ENCODE results near the gene FCRL5. TPM values are rescaled to one million over a fixed set of nuclear protein-coding genes. Genes with fewer than 3 reads are reported as not detected.

FCRL5 gene
- total RNA-seq, 1 donor from 2014 or later = not detected

DNA sequence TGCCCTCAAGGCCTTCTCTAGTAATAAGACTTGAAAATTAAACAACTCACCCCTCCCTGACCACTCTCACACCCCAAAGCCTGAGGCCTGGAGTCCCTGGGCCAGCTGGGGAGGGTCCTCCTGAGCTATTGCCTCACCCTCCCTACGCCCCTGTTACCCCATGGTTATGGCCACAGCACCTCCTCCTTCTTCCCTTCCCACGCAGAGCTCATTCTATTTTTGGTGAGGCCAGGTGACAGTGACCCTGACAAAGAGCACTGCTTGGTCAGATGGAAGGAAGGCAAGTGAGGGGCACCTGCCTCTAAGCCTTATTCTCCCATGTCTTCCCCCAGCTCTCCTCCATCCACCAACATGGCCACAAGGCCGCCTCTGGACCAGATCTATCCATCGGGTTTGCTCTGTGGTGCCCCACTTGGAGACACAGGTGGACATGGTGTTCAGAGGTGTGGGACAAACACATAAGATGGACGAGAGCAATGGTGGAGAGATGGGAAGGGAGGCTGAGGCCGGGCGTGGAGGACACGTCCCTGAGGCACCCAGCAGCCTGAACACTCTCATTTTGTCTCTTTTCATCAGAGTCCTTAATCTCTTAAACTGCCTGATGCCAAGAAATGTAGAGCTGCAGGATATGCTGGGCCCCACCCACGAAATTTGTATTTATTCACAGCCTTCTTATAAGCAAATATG is 42.6 kb downstream of the FCRL5 start:
- H3K9ac ChIP-seq (ENCODE audit: low read depth in 1 of 3, low read length in 3 of 3) = no peak overlapping the region

DNA sequence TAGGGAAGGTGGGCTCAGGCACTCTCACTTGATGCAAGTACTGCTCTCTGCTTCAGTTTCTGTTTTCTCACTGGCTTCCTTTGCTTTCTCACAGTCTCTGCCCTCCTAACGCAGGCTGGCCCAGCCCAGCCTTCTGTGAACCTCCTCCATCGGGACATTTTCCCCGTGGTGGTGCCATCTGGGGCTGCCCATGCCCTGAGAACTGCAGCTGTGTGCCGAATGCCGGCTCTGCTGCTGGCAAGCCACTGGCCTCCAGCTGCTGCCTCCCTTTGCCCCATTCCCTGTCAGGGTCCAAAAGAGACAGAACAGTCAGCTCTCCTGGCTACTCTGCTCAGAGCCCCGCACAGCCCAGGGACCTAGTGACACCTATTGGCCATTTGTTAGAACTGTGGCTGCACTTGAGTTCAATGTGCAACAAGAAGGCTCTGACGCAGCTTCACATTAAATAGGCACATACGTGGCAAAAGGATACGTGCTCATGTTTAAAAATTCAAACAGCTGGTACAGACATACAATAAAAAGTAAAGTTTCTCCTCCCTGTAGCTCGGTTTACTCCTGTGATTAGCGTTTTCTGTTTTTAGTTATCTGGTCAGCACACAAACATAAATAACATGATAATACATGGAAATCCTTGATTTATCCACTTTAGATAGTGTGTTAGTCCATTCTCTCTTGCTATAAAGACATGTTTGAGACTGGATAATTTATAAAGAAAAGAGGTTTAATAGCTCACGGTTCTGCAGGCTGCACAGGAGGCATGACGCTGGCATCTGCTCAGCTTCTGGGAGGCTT is 46.6 kb downstream of the FCRL5 start:
- H3K36me3 ChIP-seq (ENCODE audit: control insufficient read depth in 3 of 3, insufficient read depth in 3 of 3, low read length in 3 of 3) = no peaks in the 10 kb centered on the region
- H3K9me3 ChIP-seq (ENCODE audit: control insufficient read depth in 3 of 3, low read length in 3 of 3) = no peaks in the 10 kb centered on the region
- no peak overlapping the region for H3K4me3 ChIP-seq (ENCODE audit: low read length in 3 of 3)
- H3K4me1 ChIP-seq (ENCODE audit: control insufficient read depth in 3 of 3, insufficient read depth in 3 of 3, low read length in 3 of 3) = no peaks in the 10 kb centered on the region
- no peak overlapping the region for H3K27ac ChIP-seq (ENCODE audit: low read depth, low read length)
- peaks cover 0 to 6% (median 0%) of the 10 kb centered on the region in 3 donors for H3K27me3 ChIP-seq (ENCODE audit: control insufficient read depth in 3 of 3, insufficient read depth in 3 of 3, low read length in 3 of 3)
- no peak overlapping the region for H3K9ac ChIP-seq (ENCODE audit: low read depth in 1 of 3, low read length in 3 of 3)

More for the DNA sequence above, 42.6 kb downstream of the FCRL5 start:
- no peaks in the 10 kb centered on the region for H3K4me1 ChIP-seq (ENCODE audit: control insufficient read depth in 3 of 3, insufficient read depth in 3 of 3, low read length in 3 of 3)
- H3K36me3 ChIP-seq (ENCODE audit: control insufficient read depth in 3 of 3, insufficient read depth in 3 of 3, low read length in 3 of 3) = no peaks in the 10 kb centered on the region
- no peak overlapping the region for H3K27ac ChIP-seq (ENCODE audit: low read depth, low read length)
- H3K4me3 ChIP-seq (ENCODE audit: low read length in 3 of 3) = no peak overlapping the region
- no peaks in the 10 kb centered on the region for H3K9me3 ChIP-seq (ENCODE audit: control insufficient read depth in 3 of 3, low read length in 3 of 3)
- H3K27me3 ChIP-seq (ENCODE audit: control insufficient read depth in 3 of 3, insufficient read depth in 3 of 3, low read length in 3 of 3) = peaks cover 0 to 6% (median 0%) of the 10 kb centered on the region in 3 donors

DNA sequence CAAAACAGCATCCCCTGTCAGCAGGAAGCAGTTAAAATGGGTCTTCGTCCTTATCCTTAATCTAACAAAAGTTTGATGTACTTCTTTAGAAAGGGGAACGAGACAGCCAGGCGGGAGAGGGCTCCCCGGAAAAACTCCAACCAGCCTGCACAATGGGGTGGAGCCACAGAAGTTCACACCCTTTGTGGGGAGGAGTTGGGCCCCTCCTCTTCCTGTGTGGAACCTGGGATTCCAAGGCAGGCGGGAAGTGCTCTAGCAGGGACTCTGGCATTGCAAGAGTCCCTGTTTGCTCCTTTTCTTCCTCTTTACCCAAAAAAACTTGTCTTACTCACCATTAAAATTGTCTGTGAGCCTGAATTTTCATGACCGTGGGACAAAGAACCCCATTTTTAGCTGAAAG is 47.7 kb downstream of the FCRL5 start:
- Histone ChIP-seq H3K9ac (ENCODE audit: low read depth in 1 of 3, low read length in 3 of 3) (no peak overlapping the region), H3K9me3 (ENCODE audit: control insufficient read depth in 3 of 3, low read length in 3 of 3) (no peaks in the 10 kb centered on the region), H3K27ac (ENCODE audit: low read depth, low read length) (no peak overlapping the region), H3K36me3 (ENCODE audit: control insufficient read depth in 3 of 3, insufficient read depth in 3 of 3, low read length in 3 of 3) (no peaks in the 10 kb centered on the region), H3K4me1 (ENCODE audit: control insufficient read depth in 3 of 3, insufficient read depth in 3 of 3, low read length in 3 of 3) (no peaks in the 10 kb centered on the region), H3K27me3 (ENCODE audit: control insufficient read depth in 3 of 3, insufficient read depth in 3 of 3, low read length in 3 of 3) (peaks cover 0 to 6% (median 0%) of the 10 kb centered on the region in 3 donors), H3K4me3 (ENCODE audit: low read length in 3 of 3) (no peak overlapping the region)

DNA sequence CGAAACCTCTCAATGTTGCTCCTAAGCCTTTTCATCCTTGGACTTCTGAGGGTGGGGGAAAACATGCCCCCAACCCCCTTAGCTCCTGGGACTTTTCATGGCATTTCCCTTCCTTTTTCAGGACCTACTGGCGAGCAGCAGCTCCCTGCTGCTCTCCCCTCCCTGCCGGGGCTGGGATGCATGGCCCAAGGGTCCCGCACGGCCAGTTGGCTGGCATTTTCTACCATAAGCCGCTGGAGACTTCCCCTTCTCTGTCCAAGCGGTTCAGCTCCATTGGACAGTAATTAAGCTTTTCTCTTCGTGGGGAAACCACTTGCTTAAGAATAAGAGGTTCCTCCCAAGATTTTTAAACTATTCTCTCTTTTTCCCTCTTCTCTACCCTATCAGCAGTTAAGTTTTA is 52.8 kb downstream of the FCRL5 start:
- peaks cover 0 to 2% (median 0%) of the 10 kb centered on the region in 3 donors for H3K27me3 ChIP-seq (ENCODE audit: control insufficient read depth in 3 of 3, insufficient read depth in 3 of 3, low read length in 3 of 3)
- H3K4me3 ChIP-seq (ENCODE audit: low read length in 3 of 3) = no peak overlapping the region
- no peak overlapping the region for H3K9ac ChIP-seq (ENCODE audit: low read depth in 1 of 3, low read length in 3 of 3)
- no peaks in the 10 kb centered on the region for H3K36me3 ChIP-seq (ENCODE audit: control insufficient read depth in 3 of 3, insufficient read depth in 3 of 3, low read length in 3 of 3)
- no peaks in the 10 kb centered on the region for H3K4me1 ChIP-seq (ENCODE audit: control insufficient read depth in 3 of 3, insufficient read depth in 3 of 3, low read length in 3 of 3)
- no peak overlapping the region for H3K27ac ChIP-seq (ENCODE audit: low read depth, low read length)
- no peaks in the 10 kb centered on the region for H3K9me3 ChIP-seq (ENCODE audit: control insufficient read depth in 3 of 3, low read length in 3 of 3)

DNA sequence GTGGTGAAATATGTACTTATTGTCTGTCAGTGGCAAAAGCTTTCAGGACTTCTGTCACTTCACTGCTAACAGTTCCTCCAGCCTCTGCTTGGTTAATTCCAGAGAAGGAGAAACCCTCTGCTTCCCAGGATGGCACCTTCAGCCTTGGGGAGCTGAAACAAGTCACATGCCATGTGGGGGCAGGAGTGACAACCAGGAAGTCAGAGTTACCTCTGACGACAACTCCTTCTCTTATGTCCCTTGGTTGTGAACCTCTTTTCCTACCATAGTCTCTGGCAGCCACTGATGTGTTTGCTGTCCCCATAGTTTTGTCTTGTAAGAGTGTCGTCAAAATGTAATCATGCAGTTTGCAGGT is 53.6 kb downstream of the FCRL5 start:
- Histone ChIP-seq H3K4me3 (ENCODE audit: low read length in 3 of 3) (no peak overlapping the region), H3K4me1 (ENCODE audit: control insufficient read depth in 3 of 3, insufficient read depth in 3 of 3, low read length in 3 of 3) (no peaks in the 10 kb centered on the region), H3K27me3 (ENCODE audit: control insufficient read depth in 3 of 3, insufficient read depth in 3 of 3, low read length in 3 of 3) (peaks cover 0 to 2% (median 0%) of the 10 kb centered on the region in 3 donors), H3K36me3 (ENCODE audit: control insufficient read depth in 3 of 3, insufficient read depth in 3 of 3, low read length in 3 of 3) (no peaks in the 10 kb centered on the region), H3K9me3 (ENCODE audit: control insufficient read depth in 3 of 3, low read length in 3 of 3) (no peaks in the 10 kb centered on the region), H3K27ac (ENCODE audit: low read depth, low read length) (no peak overlapping the region), H3K9ac (ENCODE audit: low read depth in 1 of 3, low read length in 3 of 3) (no peak overlapping the region)

DNA sequence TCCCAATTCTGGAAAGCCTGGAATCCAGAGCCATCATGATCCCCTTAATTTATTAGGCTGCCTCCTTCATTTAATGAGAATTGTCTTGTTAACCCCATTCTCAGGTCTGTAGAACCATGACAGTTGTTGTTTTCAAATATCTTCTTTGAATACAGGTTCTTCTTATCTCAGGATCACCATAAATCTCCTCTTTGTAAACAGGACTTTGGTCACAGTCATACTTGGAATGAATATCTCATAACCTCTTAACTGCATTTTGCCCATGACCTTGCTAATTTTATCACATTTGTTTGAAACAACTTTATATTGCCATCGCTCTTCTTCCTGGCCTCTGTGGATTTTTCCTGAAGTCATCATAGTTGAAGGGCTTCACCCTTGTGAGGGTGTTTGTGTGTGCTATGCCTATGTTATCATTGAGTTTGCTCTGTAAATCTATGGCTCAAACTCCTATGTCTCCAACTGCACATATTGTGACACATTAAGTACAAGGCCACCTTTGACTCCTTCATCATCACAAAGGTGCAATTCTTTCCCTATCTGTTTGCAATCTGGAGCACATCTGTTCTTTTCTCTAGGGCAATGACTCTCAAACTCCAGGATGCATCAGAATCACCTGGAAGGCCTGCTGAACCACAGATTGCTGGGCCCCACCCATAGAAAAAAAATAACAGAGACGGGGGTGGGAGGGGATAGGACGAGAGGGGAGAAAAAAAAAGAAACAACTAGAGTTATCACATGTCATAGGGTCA is 54.2 kb downstream of the FCRL5 start:
- Histone ChIP-seq H3K4me1 (ENCODE audit: control insufficient read depth in 3 of 3, insufficient read depth in 3 of 3, low read length in 3 of 3) (no peaks in the 10 kb centered on the region), H3K27me3 (ENCODE audit: control insufficient read depth in 3 of 3, insufficient read depth in 3 of 3, low read length in 3 of 3) (peaks cover 0 to 2% (median 0%) of the 10 kb centered on the region in 3 donors), H3K36me3 (ENCODE audit: control insufficient read depth in 3 of 3, insufficient read depth in 3 of 3, low read length in 3 of 3) (no peaks in the 10 kb centered on the region), H3K27ac (ENCODE audit: low read depth, low read length) (no peak overlapping the region), H3K4me3 (ENCODE audit: low read length in 3 of 3) (no peak overlapping the region), H3K9me3 (ENCODE audit: control insufficient read depth in 3 of 3, low read length in 3 of 3) (no peaks in the 10 kb centered on the region), H3K9ac (ENCODE audit: low read depth in 1 of 3, low read length in 3 of 3) (no peak overlapping the region)

DNA sequence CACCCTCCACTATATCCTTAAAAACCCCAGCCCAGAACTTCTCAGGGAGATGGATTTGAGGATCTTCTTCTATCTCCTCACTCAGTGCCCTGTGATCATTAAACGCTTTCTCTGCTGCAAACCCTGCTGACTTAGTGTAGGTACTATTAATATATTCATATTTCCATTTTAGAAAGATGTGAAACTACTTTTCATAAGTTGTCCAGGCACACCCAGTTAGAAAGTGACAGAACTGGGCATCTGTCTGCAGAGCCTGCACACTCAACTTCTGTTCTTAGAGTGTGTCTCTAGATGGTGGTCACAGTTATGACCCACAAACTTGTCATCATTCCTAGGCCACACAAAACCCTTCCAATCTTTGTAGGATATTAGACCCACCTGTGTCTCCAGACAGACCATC is 55.0 kb downstream of the FCRL5 start:
- Histone ChIP-seq H3K9me3 (ENCODE audit: control insufficient read depth in 3 of 3, low read length in 3 of 3) (no peaks in the 10 kb centered on the region), H3K36me3 (ENCODE audit: control insufficient read depth in 3 of 3, insufficient read depth in 3 of 3, low read length in 3 of 3) (no peaks in the 10 kb centered on the region), H3K27me3 (ENCODE audit: control insufficient read depth in 3 of 3, insufficient read depth in 3 of 3, low read length in 3 of 3) (peaks cover 0 to 2% (median 0%) of the 10 kb centered on the region in 3 donors), H3K4me3 (ENCODE audit: low read length in 3 of 3) (no peak overlapping the region), H3K9ac (ENCODE audit: low read depth in 1 of 3, low read length in 3 of 3) (no peak overlapping the region), H3K4me1 (ENCODE audit: control insufficient read depth in 3 of 3, insufficient read depth in 3 of 3, low read length in 3 of 3) (no peaks in the 10 kb centered on the region), H3K27ac (ENCODE audit: low read depth, low read length) (no peak overlapping the region)

DNA sequence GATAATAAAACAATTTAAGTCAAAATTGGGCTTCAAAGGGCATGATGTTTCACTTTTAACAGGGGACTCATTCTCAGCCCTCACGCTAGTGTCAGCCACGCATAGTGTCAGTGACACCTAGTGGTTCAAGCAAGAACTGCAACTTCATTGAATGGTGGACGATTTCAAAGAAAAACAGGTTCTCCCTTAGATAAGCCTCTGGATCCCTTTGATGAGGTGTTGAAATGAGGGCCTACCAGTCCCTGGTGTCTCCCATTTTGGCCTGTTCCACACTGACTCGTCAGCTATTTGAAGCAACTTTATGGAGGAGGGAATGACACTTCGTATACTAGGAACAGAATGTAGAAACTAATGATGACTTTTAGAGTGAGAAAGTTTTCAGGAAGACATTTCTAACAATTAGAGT is 56.2 kb downstream of the FCRL5 start:
- Histone ChIP-seq H3K4me3 (ENCODE audit: low read length in 3 of 3) (no peak overlapping the region), H3K9me3 (ENCODE audit: control insufficient read depth in 3 of 3, low read length in 3 of 3) (no peaks in the 10 kb centered on the region), H3K9ac (ENCODE audit: low read depth in 1 of 3, low read length in 3 of 3) (no peak overlapping the region), H3K27me3 (ENCODE audit: control insufficient read depth in 3 of 3, insufficient read depth in 3 of 3, low read length in 3 of 3) (peaks cover 0 to 9% (median 7%) of the 10 kb centered on the region in 3 donors), H3K27ac (ENCODE audit: low read depth, low read length) (no peak overlapping the region), H3K36me3 (ENCODE audit: control insufficient read depth in 3 of 3, insufficient read depth in 3 of 3, low read length in 3 of 3) (no peaks in the 10 kb centered on the region), H3K4me1 (ENCODE audit: control insufficient read depth in 3 of 3, insufficient read depth in 3 of 3, low read length in 3 of 3) (no peaks in the 10 kb centered on the region)

DNA sequence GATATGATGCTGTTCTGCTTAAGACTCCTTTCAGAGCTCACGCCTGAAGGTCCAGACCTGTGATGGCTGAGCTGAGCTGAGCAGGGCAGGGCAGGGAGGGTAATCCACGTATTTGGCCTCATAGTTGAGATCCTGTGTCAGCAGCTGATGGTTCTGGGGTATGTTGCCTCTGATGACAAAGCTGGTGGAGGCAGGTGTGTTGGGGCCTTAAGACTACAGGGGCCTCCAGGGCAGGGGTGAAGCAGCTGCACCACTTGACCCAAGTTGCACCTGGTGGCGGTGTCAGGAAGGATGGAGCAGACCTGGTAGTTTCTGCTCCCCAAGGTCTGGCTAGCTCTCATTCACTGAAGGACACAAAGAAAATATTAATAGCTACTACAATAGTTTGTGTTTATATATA is 57.0 kb downstream of the FCRL5 start:
- Histone ChIP-seq H3K4me1 (ENCODE audit: control insufficient read depth in 3 of 3, insufficient read depth in 3 of 3, low read length in 3 of 3) (no peaks in the 10 kb centered on the region), H3K4me3 (ENCODE audit: low read length in 3 of 3) (no peak overlapping the region), H3K9me3 (ENCODE audit: control insufficient read depth in 3 of 3, low read length in 3 of 3) (no peaks in the 10 kb centered on the region), H3K9ac (ENCODE audit: low read depth in 1 of 3, low read length in 3 of 3) (no peak overlapping the region), H3K27me3 (ENCODE audit: control insufficient read depth in 3 of 3, insufficient read depth in 3 of 3, low read length in 3 of 3) (peaks cover 0 to 9% (median 7%) of the 10 kb centered on the region in 3 donors), H3K36me3 (ENCODE audit: control insufficient read depth in 3 of 3, insufficient read depth in 3 of 3, low read length in 3 of 3) (no peaks in the 10 kb centered on the region), H3K27ac (ENCODE audit: low read depth, low read length) (no peak overlapping the region)

DNA sequence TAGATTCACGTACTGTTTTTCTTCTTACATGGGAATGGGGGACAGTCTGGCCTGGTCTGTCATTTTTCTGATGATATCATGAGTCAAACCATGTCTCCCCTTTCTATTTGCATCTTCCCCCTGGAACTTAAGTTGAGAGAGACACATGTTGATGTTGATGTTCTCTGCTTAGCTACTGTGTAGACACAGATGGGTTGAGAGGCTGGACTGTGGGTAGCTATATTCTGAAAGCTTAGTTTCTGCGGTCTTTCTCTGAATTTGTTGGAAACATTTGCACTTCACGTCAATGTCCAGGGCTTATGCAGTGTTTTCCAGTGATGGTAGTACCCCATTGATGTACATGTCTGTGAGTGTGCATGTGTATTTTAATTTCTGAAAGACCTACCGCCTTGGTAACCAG is 58.2 kb downstream of the FCRL5 start:
- H3K4me1 ChIP-seq (ENCODE audit: control insufficient read depth in 3 of 3, insufficient read depth in 3 of 3, low read length in 3 of 3) = no peaks in the 10 kb centered on the region
- H3K9ac ChIP-seq (ENCODE audit: low read depth in 1 of 3, low read length in 3 of 3) = no peak overlapping the region
- H3K27ac ChIP-seq (ENCODE audit: low read depth, low read length) = no peak overlapping the region
- no peak overlapping the region for H3K4me3 ChIP-seq (ENCODE audit: low read length in 3 of 3)
- peaks cover 0 to 9% (median 7%) of the 10 kb centered on the region in 3 donors for H3K27me3 ChIP-seq (ENCODE audit: control insufficient read depth in 3 of 3, insufficient read depth in 3 of 3, low read length in 3 of 3)
- H3K9me3 ChIP-seq (ENCODE audit: control insufficient read depth in 3 of 3, low read length in 3 of 3) = no peaks in the 10 kb centered on the region
- H3K36me3 ChIP-seq (ENCODE audit: control insufficient read depth in 3 of 3, insufficient read depth in 3 of 3, low read length in 3 of 3) = no peaks in the 10 kb centered on the region

All from skeletal muscle tissue (tissue), 4 donors.